ENCODE data around the gene PDE4D. TPM values are rescaled to one million over a fixed set of nuclear protein-coding genes. Genes with fewer than 3 reads are reported as not detected.

Gene PDE4D
- total and polyA plus RNA-seq, 2 of the 4 experiments (the other 2 are of a cell fraction), result 1.4 to 7.9 TPM

DNA sequence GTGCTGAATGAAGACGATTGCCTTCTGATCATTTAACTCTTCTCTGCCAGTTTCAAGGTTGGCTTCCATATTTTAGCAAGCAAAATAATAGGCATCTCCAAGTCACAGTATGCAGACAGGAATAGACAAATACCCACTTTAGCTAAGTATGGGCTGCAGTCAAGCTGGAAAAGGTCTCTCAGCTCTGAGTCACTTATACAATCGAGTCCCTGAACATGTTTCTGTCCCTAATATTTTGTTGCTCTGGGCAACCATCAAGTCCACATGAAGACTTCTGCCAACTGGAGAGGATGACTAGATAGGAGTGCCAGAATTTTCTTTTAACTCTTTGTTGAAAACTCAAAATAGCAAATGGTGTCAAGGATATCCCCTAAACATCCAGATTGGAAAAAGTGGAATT, 735.4 kb downstream of the PDE4D start:
- POLR2A ChIA-PET (ENCODE audit: unreplicated experiment), result no interaction called here
- no peak overlapping the region for H3K23ac ChIP-seq (ENCODE audit: low read depth, low read length)
- TF ChIP-seq, protein P1, sequence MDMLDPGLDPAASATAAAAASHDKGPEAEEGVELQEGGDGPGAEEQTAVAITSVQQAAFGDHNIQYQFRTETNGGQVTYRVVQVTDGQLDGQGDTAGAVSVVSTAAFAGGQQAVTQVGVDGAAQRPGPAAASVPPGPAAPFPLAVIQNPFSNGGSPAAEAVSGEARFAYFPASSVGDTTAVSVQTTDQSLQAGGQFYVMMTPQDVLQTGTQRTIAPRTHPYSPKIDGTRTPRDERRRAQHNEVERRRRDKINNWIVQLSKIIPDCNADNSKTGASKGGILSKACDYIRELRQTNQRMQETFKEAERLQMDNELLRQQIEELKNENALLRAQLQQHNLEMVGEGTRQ (IDR thresholded peaks at IDR 0.05; ENCODE audit: low read depth, low read length), result no peak
- TF ChIP-seq MXI1 (IDR thresholded peaks at IDR 0.05; ENCODE audit: borderline replicate concordance, low read depth, low read length), result no peak
- H4K8ac ChIP-seq (ENCODE audit: low read depth in 2 of 2, low read length in 2 of 2), result no peak overlapping the region
- no peak overlapping the region for H2BK5ac ChIP-seq (ENCODE audit: low read depth, low read length, poor library complexity, severe bottlenecking)
- CTCF ChIA-PET, result interaction anchor here (0.6 kb wide), 1 partner anchor 1803 kb away, joined by 3 read pairs; no protein-coding TSS in a partner anchor
- H2AK5ac ChIP-seq (ENCODE audit: low read depth, low read length), result no peak overlapping the region
- no peak overlapping the region for H4K5ac ChIP-seq (ENCODE audit: low read depth, low read length)
- H3K27me3 ChIP-seq (ENCODE audit: control insufficient read depth, insufficient read depth, low read length), result no peaks in the 10 kb centered on the region
- H3K4me3 ChIP-seq (ENCODE audit: insufficient read depth, low read depth, low read length), result no peak overlapping the region
- no peak overlapping the region for H2BK20ac ChIP-seq (ENCODE audit: low read depth, low read length)
- in situ Hi-C loops (cut with MboI; ENCODE audit: low sequenced_read_pairs), result loop anchor here (25.0 kb wide), 1 partner anchor 671 kb away; the partner anchor contains the start of gene GAPT
- H3K4me2 ChIP-seq (ENCODE audit: low read depth, low read length), result no peak overlapping the region
- no CpG with 5 or more reads among the region's 2 CpGs for WGBS, 2 experiments (ENCODE audit: extremely low coverage in 2 of 2, insufficient read length in 1 of 2)
- H4K20me1 ChIP-seq (ENCODE audit: insufficient read depth, low read length), result no peaks in the 10 kb centered on the region
- ATAC-seq (ENCODE audit: low read depth) (no peak), DNase-seq (peak; percentile 22)
- BruUV-seq (replicated peaks), result no TSS peak
- no peaks in the 10 kb centered on the region for H3K9me3 ChIP-seq (ENCODE audit: control insufficient read depth, insufficient read depth, low read length)
- H4K91ac ChIP-seq (ENCODE audit: insufficient read depth, low read depth, low read length), result no peak overlapping the region
- H2BK120ac ChIP-seq (ENCODE audit: low read depth, low read length), result no peak overlapping the region
- no peaks in the 10 kb centered on the region for H3K9me1 ChIP-seq (ENCODE audit: insufficient read depth, low read length)
- dilution Hi-C loops (cut with HindIII; ENCODE audit: low sequenced_read_pairs, unreplicated experiment), result no loop called here
- no peak overlapping the region for H2BK15ac ChIP-seq (ENCODE audit: low read depth, low read length)
- peaks cover 2% of the 10 kb centered on the region; the same call in 1 of the 2 replicates for H3K4me1 ChIP-seq (ENCODE audit: control insufficient read depth, insufficient read depth, low read length)
- intact Hi-C loops (cut with micrococcal nuclease), result no loop called here
- no peak overlapping the region for H3K9ac ChIP-seq (ENCODE audit: low read depth, low read length)
- no peak overlapping the region for H3K27ac ChIP-seq (ENCODE audit: insufficient read depth, low read length)
- H3K36me3 ChIP-seq (ENCODE audit: control insufficient read depth, insufficient read depth, low read length), result no peaks in the 10 kb centered on the region
- peak overlapping the region; percentile 29; the same call in 1 of the 2 replicates for H3K18ac ChIP-seq (ENCODE audit: low read depth, low read length)
- no peak overlapping the region for H3K14ac ChIP-seq (replicated peaks; ENCODE audit: low read depth, low read length)
- no peak overlapping the region for H2AK9ac ChIP-seq (replicated peaks; ENCODE audit: low read depth, low read length, poor library complexity)
- no peak overlapping the region for H3K4ac ChIP-seq (ENCODE audit: low read depth, low read length)
- H3K56ac ChIP-seq (ENCODE audit: extremely low read depth, insufficient read depth, low read length), result no peak overlapping the region
- no peak overlapping the region for H2AFZ ChIP-seq (replicated peaks; ENCODE audit: low read length, poor library complexity)
- no peaks in the 10 kb centered on the region for H3K79me1 ChIP-seq (ENCODE audit: low read depth in 1 of 2, low read length in 2 of 2)

All from IMR-90 (cell line).